ENCODE measurements around the gene APRT. TPM values are rescaled to one million over a fixed set of nuclear protein-coding genes. Genes with fewer than 3 reads are reported as not detected.

Gene APRT
- total and polyA plus RNA-seq, 2 of the 8 experiments (the other 6 are each of a cell fraction or from before 2014, with no cell fraction given) = 221 to 267 TPM

- no peak for TF ChIP-seq TAF1 (IDR thresholded peaks at IDR 0.05; ENCODE audit: low read depth, low read length)
- no peak for TF ChIP-seq NANOG (IDR thresholded peaks at IDR 0.05; ENCODE audit: insufficient read depth, low read depth, low read length, poor library complexity, severe bottlenecking)
- TF ChIP-seq SUZ12 (IDR thresholded peaks at IDR 0.05; ENCODE audit: low read length) = no peak
Measured at GRCh38 chr16:88841521-88842307, 30.0 kb upstream of the APRT start (continued).

Data from H1 (cell line).